Fibroblast of villous mesenchyme (primary cell): ENCODE results near the gene ALDH1A3. TPM values are rescaled to one million over a fixed set of nuclear protein-coding genes. Genes with fewer than 3 reads are reported as not detected.
A peak's percentile ranks its signal among the peaks of the same experiment; 100 is the strongest.

Experiments
- DNase-seq: peaks from one replicate; pipeline ENCODE4 v3.0.0-alpha.2; 2010; ENCODE audit warnings: low read depth
- H3K4me3 ChIP-seq: 2 replicates; pipeline ENCODE4 v1.5.1; 2011; ENCODE audit warnings: low read depth, mild to moderate bottlenecking, low read length
- CTCF ChIP-seq: IDR thresholded peaks from 2 replicates; pipeline ENCODE4 v1.5.1; 2012; ENCODE audit warnings: low read depth, mild to moderate bottlenecking, low read length; ENCODE audit not compliant: insufficient read depth
- total RNA-seq: library from RNA; depleted of rRNA; stranded (reverse); fragments of >200 nt; gene quantifications from 2 replicates; pipeline ENCODE4 v1.2.3, GENCODE V29; 2012

ALDH1A3 gene
- total RNA-seq, 1 donor: 42.7 TPM

DNA sequence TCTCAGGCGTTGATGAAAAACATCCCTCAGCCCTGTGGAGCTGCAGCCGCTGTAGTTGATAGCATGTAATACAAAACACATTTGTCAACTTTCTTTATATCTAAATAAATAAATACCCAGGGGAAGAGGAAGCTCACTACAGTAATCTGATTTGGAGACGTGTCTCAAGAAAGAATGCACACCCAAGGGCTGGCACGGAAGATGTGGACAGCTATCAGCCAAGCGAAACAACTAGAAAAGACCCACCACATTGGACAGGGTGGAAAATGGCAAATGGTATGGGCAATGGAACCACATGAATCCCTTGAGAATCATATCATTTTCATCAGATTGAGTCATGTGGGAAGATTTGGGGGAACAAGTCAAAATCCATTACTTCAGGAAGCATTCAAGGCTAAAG is 43.1 kb upstream of the ALDH1A3 start:
- DNase-seq: no peak
- no peak for TF ChIP-seq CTCF
- H3K4me3 ChIP-seq: no peak overlapping the region

DNA sequence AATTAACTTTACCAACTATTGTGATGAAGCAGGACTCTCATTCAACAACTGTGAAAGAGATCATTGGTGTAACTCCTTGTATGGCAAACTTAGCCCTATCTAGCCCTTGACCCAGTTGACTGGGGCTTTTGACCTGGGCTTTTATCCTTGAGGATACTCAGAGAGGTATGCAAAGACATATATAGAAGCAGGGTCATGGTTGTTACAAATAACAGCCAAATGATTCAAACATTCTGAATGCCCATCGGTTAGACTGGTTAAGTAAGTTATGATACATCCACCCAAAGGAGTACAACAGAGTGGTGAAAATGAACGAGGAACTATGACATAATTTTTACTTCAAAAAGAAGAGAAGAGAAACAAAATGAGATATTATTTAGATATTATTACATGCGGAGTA is 38.2 kb upstream of the ALDH1A3 start:
- no peak for TF ChIP-seq CTCF
- no peak for DNase-seq
- H3K4me3 ChIP-seq: no peak overlapping the region

DNA sequence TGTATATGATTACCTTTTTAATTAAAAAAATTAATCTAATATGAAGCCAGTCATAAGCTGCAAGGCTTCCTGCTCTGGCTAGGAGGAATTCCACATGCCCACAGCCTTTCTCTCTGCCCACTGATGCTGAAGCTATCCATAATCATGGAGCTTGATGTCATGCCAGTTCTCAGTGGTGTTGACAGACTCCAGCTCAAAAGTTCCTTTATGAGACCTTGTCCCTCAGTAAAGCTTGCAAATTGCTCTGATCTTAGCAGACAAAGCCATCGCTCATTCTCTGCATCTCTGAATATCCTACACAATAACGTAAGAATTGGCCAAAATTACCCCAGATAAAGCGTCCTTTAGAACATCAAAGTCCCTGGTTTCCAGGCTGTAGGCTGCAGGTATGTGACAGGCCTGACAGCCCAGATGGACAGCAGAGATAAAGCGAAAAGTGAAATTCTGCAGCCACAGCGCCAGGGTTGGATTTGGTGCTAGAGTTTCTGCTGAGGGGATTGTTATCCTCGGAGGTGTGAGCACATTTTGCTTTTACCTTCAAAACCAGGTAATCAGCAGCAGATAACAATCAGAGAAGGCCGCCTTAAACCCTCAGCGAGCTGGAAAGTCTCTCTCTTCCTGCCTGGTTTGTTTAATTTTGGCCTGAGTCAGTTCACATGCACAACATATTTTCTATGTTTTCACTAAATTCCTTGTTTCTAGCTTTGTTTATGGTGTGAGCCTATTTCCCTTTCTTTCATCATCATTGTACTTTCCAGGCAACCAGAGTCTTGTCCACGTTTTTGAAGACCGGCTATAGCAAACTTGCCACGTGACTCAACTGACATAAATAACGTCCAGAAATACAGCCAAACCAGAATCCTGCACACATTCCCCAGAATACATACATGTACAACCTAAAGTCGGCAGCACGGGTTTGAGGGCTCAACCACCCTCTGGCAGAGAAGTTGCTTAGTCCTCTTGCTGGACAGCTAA is 36.6 kb upstream of the ALDH1A3 start:
- H3K4me3 ChIP-seq: no peak overlapping the region
- TF ChIP-seq CTCF: no peak
- DNase-seq: peak; percentile 92

- no peak for DNase-seq
- no peak overlapping the region for H3K4me3 ChIP-seq
These were observed 35.5 kb upstream of the ALDH1A3 start for GRCh38 chr15:100844167-100844566.

DNA sequence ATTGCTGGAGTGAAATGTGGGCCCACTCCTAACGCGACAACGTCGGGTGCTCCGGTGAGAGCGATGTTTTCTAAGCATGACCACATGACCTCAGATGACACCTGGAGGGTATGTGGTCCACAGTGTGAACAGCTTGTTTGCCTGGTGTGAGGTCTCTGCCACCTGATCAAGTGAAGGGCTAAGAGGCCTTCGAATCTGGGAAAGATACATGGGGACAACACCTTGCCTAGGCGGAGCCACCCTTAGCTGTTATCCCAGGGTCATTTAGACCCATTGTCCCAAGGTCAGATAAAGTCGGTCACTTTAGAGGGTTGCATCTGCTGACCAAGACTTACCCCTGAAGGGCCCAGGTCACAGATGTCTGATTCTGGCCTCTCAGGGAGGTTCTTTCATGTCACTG is 34.9 kb upstream of the ALDH1A3 start:
- DNase-seq: no peak
- no peak for TF ChIP-seq CTCF
- no peak overlapping the region for H3K4me3 ChIP-seq

More at GRCh38 chr15:100844167-100844566, 35.5 kb upstream of the ALDH1A3 start:
- TF ChIP-seq CTCF: no peak

DNA sequence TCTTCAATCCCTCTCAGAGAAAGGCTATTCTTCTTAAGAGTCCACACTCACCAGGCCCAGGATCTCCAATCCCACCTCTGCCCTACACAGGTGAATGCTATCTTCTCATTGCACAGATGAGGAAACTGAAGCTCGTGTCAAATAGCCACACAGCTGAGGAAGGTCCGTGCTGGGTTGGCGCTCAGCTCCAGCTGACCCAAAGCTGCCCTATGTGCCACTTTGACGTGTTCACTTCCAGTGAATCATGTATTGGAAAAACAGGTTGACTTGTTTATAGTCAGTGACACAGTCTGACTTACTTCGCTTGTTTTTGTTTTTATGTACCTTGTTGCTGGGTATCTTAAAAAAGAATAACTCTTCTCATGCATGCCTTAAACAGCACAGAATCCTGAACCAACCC is 32.4 kb upstream of the ALDH1A3 start:
- TF ChIP-seq CTCF: no peak
- DNase-seq: no peak
- H3K4me3 ChIP-seq: no peak overlapping the region
